HTERT RPE-1 (cell line): ENCODE results near the gene EYS.
"Not testable (repeated sequence)": the region's sequence is repeated elsewhere in the genome, so short reads cannot be mapped to it uniquely, and the experiment has no call there.

Experiments
- in situ Hi-C: fragments of 300-500 bp; cut with MboI; formaldehyde crosslinking; loops from 4 replicates; pipeline ENCODE4 v1.14.3; 2020; ENCODE audit warnings: low sequenced_read_pairs

EYS gene

DNA sequence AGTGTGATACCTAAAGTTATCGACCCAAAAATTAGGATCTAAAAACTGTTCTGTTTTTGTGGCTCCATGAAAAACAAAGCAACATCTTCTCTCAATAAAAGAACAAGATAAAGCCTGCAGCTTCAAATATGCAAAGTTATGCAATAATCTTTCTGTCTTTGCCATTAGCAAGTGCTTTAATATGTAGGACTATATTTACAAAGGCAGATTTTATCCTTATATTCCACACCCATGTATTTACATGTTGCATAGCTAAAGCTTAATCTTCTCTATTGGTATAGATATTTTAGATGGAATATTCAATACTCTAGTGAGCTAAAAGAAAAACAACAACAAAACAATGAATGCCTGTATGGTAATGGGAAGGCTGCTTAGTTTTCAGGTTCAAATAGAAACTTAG, 1443.2 kb downstream of the EYS start:
- in situ Hi-C loops, result no loop called here

DNA sequence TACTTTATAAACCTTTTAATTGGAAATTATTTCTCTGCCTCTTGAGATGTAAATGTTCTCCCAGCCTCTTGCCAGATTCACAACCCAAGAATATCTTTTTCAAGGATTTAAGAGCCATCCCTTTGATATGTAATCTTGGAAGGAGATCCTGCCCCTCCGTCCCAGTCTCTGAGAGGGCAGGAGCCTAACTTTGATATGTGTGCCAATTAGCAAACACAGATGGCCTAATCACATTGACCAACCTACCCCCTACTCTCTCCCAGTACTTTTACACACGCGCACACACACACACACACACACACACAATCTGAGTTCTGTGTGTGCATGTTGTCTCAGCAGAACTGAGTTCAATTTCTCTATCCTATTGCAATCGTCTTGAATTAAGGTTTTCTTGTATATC, 1447.7 kb downstream of the EYS start:
- in situ Hi-C loops, result no loop called here

DNA sequence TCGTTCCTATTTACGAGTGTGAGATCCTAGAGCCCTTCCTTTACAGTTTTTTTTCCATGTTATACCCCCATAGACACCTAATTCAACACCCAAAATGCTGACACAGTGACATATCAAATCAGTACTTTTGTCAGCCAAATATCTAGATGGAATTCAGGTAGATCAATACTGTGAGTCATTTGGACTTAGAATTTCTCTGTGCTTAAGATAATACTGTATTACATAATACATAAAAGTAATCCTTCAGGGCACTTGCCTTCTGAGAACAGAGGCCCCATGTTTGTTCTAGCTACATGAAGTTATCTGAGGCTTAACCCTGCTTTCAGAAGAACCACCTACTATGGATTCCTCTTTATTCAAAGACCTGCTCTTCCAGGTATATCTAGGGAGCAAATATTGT, 1448.3 kb downstream of the EYS start:
- in situ Hi-C loops, result no loop called here

DNA sequence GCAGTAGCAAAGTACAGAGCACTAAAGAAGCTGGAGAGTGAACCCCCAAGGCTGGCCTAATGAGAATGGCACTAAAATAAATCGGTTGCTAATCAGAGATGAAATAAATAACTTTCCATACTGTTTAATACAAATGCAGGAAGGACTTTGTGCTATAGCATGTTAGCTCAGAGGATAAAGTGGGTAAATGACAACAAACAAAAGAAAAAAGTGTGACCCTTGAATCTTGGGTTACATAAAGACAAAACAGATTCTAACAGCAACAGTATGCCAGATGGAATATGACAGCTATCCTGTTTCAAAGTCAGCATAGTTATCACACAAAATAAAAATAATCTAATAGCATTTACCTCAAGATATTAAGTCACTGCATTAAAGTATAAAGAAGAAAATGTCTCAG, 1448.7 kb downstream of the EYS start:
- in situ Hi-C loops, result no loop called here

DNA sequence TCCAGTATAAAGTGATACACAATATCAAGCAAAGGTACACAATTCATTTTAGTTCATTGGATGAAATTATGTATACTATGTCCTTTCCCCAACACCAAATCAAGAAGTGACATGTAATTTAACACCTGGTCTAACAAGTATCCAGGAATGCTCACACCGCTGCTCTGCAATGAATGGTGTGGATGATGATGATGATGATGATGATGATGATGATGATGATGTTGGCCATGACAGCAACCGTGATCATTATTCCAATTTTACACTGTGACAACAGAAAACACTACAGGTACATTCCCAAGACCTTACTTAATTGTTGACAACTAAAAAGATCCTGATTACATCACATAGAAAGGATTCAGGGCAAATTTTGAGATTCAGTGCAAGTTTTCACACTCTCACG, 1449.4 kb downstream of the EYS start:
- in situ Hi-C loops, result no loop called here

DNA sequence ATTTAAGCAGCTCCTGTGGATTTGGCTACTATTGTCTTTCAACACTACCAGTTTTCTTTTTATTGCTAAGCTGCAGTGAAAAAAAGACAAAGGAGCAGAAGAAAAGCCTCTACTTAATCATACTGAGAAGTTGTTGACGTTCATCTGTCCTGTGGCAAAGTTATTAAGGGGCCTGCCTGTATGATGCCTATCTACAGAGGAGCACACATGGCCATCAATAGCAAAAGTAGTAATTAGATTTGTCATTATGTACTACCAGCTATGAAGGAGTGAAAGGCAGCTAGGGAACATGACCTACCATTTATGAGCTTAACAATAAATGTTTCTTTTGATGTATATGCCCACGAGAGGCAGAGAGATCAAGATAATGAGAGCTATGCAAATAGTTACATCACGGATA, 1450.5 kb downstream of the EYS start:
- in situ Hi-C loops, result no loop called here

DNA sequence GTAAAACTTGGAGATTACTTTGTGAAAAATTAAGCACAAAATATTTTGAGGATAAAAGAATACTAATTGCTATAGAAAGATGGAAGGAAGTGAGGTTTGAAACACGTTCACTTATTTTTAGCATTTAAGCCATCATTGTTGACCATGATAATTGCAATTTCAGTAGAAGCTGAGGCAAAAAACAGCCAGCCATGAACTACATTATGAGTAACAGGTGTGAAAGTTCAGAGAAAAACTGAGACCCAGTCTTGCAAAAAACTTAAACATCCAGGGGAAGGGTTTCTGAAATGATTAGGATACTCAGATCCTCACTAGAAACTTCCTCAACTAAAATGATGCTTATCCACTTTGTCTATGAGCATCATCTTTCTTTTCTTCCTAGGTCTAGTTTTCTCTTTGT, 1452.0 kb downstream of the EYS start:
- in situ Hi-C loops, result no loop called here

DNA sequence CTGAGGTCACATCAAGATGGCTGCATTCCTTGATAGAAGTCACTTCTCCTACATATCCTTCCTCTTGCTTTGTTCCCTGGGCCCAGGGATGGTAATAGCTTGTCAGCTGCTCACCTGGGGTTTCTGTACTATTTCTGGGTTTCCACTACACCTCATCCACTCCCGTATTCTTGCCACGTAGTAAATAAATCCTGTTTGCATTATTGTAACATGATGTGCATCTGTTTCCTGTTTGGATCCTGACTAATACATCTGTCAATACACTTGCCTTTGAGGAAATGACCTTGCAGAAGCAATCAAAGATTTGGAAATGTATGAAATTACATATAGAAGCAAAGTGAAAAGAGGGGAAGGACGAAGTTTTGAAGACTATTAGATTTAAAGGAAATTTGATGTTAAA, 1452.5 kb downstream of the EYS start:
- in situ Hi-C loops, result no loop called here

DNA sequence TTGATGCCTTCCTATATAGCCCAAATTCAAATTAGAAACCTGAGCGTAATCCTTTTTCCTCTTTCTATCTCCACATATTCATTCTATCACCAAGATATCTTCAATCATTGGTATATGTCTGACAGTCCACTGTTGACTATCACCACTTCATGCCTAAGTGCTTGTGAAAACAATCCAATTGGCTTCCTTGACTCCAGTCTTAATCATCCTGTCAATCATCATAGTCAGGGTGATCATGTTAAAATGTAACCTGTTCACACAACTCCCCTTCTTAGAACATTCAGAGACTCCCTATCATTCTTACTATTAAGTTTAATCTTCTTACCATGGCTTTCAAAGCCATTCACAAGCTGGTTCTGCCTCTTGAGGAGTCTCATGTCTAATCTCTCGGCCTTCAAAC, 1454.8 kb downstream of the EYS start:
- in situ Hi-C loops, result no loop called here

DNA sequence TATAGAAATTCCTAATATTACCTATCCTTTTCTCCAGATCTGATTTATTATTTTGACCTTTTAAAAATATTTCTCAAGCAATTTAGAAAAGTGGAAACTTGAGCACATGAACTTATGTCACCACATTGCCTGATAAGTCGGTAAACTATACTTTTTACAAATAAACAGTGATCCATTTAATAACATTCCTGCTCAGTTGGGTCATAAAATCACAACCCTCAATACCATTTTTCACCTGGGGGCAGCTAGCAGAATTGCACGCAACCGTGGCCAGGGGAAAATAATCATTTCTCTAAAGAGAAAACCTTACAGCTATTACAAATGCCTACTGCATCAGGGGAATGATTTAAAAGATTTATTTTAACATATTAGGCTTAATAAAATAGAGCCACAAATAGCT, 1456.9 kb downstream of the EYS start:
- in situ Hi-C loops, result no loop called here

DNA sequence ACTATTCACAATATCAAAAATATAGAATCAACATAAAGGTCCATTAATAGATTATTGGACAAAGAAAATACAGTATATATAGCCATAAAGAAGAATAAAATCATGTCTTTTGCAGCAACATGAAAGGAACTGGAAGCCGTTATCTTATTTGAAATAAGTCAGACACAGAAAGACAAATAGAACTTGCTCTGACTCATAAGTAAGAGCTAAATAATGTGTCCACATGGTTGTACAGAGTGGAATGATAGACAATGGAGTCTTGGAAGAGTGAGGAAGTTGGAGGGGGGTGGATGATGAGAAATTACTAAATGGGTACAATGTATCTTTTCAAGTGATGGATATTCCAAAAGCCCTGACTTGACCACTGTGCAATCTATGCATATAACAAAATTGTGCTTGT, 1457.9 kb downstream of the EYS start:
- in situ Hi-C loops, result no loop called here

DNA sequence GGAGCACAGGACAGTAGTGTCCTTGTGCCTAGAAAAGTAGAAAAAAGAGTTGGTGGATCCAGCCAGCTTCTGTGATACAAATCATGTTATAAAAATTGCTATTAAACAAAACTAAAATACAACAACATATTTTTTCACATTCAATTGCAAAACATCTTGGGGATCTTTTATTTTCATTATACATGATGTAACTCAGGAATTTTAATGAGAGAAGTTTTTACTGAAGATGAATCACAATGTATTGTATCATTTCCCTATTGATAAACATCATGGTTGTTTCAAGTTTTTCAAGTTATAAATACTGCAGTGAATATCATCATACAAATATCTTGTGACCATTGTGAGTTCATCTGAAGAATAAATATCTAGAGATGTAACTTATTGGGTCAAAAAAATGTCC, 1463.4 kb downstream of the EYS start:
- in situ Hi-C loops, result no loop called here

DNA sequence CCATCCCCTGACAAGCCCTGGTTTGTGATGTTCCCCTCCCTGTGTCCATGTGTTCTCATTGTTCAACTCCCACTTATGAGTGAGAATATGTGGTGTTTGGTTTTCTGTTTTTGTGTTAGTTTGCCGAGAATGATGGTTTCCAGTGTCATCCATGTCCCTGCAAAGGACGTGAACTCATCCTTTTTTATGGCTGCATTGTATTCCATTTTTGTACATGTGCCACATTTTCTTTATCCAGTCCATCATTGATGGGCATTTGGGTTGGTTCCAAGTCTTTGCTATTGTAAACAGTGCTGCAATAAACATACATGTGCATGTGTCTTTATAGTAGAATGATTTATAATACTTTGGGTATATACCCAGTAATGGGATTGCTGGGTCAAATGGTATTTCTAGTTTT, 1468.1 kb downstream of the EYS start:
- in situ Hi-C loops, result not testable (repeated sequence)

DNA sequence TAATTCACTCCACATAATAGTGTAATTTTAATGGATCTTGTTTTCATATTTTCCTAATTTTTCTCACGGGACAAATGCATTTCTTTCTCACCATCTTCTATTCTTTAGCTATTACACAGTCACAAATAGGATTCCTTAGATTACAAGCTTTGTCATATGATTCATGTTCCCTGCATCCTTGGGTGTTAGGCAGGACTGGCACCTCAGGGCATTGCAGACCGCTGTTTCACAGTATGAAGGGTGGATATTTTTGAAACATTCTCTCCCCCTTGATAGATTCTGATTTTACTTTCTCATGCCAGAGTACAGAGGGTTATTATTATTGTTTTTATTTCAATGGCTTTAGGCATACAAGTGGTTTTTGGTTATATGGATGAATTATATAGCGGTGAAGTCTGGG, 1469.0 kb downstream of the EYS start:
- in situ Hi-C loops, result no loop called here

DNA sequence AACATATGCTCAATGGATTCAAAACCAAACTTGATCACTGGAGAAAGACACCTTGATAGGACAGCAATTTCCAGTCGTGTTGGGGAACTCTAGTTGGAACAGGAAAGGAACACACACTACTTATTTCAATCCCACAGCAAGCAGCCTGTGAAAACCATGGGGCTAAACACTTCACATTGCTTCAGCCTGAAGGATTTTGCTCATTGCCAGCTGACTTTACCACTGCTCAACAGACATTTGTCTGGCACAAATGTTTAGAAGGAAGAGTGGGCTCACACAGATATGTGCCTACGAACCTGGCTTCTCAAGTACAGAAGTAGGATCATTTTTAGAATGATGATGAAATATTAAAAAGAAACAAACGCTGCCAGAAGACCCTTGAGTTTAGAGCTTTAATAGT, 1473.3 kb downstream of the EYS start:
- in situ Hi-C loops, result no loop called here

DNA sequence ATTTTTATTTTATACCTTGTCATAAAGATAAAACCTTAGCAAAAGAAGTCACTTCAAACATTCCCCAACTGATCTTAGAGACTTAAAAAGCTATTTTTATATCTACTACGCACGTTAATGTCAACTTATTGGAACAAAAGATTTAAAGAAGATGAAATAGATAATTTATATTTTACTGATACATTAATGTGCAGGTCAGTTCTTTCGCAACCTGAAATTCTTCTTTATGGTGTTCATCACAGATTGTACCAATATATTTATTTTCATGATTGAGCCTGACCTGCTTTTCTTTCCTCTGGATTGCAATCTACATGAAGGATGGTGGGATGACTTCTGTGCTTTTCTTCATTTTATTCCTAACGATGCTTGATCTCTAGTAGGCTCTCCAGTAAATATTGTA, 1475.1 kb downstream of the EYS start:
- in situ Hi-C loops, result no loop called here

DNA sequence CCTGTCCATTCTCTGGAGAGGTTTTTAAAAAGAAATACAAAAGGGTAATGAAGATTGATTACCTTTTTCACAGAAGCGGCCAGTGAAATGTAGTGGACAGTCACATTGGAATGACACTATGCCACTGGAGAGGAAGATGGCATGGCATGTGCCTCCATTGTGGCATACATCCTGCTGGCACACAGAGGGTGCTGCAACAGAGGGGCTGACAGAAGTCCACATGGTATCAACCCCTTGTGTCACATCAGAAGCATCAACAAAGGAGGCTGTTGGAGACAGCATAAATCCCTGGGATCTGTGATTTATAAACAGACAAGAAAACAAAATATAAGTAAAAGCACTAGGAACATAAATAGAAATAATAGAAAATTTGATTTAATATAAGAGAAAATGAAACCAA, 1476.5 kb downstream of the EYS start:
- in situ Hi-C loops, result no loop called here

DNA sequence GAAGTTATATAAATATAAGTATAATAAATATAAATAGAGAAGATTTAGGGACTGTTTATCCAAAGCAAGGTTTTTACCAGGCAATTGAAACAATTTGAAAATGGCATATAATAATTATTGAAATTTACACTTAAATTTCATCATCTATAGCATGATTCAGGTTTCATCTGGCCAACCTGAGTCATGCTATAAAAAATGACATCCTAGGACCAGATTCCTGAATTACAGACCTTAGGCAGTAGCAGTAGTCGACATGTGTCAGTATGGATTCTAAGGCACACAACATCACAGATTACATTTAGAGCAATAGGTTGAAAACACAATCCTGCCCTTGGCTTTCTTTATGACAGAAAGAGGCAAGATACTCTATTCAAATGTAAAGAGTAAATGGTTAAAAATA, 1479.2 kb downstream of the EYS start:
- in situ Hi-C loops, result no loop called here

DNA sequence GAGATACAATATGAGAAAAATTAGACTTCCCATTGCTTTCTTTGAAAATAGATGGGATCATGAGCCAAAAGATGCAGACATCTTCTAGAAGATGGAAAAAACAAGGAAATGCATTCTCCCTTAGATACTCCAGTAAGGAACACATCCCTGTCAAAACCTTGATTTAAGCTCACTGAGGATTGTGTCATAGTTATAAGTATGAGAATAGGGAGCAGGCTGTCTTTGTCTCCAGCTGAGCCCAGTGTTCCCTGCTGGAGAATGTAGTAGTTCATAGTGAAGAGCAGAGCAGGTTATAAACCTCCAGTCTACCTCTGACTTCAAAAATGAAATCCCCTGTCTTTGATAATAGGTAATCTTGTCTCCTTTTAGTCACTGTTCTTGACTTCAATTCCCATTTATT, 1481.5 kb downstream of the EYS start:
- in situ Hi-C loops, result no loop called here

DNA sequence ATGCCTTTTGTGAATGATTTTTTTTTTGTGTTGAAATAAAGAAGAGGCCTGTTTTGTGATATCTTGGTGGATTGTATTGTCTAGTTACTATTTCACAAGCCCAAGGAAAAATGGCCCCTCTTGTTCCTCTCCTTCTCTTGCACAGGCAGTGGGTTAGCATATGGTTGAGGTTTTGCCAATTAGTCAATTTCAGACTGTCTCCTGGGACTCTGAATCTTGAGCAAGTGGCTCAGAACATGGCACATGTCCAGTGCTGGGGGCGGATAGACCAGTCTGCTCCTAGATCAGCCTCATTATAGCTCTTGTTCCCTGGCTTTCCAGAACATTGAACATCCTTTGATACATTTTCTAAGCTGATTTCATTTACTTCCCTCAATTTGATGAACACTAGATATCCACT, 1482.2 kb downstream of the EYS start:
- in situ Hi-C loops, result no loop called here

DNA sequence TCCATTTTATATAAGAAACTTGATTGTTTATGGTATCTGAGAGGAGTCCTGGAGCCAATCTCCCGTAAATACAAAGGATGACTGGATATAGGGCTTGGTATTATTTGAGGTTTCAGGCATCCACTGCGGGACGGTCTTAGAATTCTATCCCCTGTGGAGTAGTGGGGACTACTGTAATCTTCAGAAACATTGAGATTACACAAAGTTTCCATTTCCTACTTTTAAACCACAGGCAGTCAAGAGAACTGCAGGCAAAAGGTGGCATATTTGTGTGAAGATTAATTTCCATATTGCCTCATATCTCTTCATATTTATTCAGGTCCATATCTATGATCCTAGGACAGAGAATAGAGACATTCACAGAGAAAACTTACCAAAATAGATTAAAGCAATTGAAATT, 1485.2 kb downstream of the EYS start:
- in situ Hi-C loops, result no loop called here

DNA sequence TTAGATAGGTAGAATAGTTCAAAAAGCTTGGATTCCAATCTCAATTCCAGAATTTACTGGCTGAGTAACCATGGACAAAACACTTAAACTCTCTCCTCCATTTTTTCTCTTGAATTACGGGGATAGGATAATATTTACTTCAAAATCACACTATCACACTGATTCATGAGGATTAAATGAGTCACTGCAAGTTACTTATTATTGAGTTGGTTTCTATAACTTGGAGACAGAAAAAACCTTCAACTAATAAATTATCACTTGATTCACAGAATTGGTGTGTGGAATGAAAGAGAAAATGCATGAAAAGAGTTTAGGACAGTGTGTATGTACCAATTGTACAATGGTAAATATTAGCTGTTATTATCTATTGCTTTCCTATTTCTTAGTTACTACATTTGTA, 1486.2 kb downstream of the EYS start:
- in situ Hi-C loops, result no loop called here

DNA sequence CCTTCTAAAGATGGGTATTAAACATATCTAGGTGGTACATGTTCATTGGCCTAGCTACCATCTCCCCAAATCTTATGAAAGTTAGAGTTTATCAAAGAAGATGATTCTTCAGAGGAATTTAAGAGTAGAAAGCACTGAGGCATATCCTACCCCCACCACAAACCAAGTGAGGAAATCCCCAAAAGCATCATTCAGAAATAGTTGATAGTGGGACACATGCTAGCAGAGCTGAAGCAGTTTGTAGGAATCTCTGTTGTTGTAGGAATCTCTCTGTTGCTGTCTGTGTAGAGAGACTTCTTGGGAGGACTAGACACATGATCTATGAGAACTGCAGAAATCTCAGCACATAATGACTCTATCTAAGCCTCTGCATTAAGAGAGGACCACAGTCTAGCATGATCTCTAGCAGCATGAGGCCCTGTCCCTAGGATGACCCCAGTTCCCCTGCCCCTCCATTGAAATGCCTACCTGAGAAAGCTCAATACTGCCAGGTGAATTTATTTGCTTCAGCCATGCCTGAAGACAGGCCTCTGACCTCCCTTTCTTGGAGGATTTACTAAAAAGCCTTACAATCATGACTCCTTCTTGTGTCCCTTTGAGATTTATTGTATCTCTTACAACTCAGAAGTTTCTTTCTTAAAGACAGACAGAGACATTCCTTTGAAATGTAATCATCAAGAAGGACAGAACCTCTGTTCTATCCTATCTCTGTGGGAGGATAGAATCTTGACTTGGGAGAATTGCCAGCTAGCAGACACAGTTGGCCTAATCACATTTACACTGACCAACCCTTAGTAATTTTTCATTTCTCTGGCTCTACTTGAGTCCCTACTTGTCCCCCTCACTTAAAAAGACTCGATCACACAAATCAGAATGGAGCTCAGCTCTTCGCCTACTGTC, 1489.1 kb downstream of the EYS start:
- in situ Hi-C loops, result no loop called here
